Measurements from ENCODE around the gene STC2. TPM values are rescaled to one million over a fixed set of nuclear protein-coding genes. Genes with fewer than 3 reads are reported as not detected.

STC2 gene
- polyA plus RNA-seq, 1 donor (not counting 4 experiments of a cell fraction or from before 2014, with no cell fraction given), result 4.3 TPM

GRCh38 chr5:173271419-173271818 is 56.8 kb downstream of the STC2 start:
- Histone ChIP-seq H3K36me3 (ENCODE audit: control insufficient read depth in 2 of 2, extremely low read depth in 1 of 2, insufficient read depth in 2 of 2, low read length in 2 of 2) (no peaks in the 10 kb centered on the region), H3K9me1 (ENCODE audit: control insufficient read depth, extremely low read depth, insufficient read depth, low read length) (no peaks in the 10 kb centered on the region), H4K20me1 (ENCODE audit: control insufficient read depth, extremely low read depth, insufficient read depth, low read length) (no peaks in the 10 kb centered on the region), H3K27me3 (ENCODE audit: control insufficient read depth, extremely low read depth, insufficient read depth, low read length) (peaks cover 15% of the 10 kb centered on the region), H3K79me2 (ENCODE audit: control insufficient read depth, insufficient read depth, low read length) (no peaks in the 10 kb centered on the region), H3K9me3 (ENCODE audit: control insufficient read depth, low read depth, low read length) (no peaks in the 10 kb centered on the region), H3K4me1 (ENCODE audit: control insufficient read depth, extremely low read depth, insufficient read depth, low read length) (no peaks in the 10 kb centered on the region), H3K9ac (ENCODE audit: control insufficient read depth, extremely low read depth, insufficient read depth, low read length) (no peak overlapping the region), H2AFZ (ENCODE audit: control insufficient read depth, low read length) (no peak overlapping the region), H3K4me2 (ENCODE audit: control insufficient read depth, extremely low read depth, insufficient read depth, low read depth, low read length) (no peak overlapping the region), H3K27ac (ENCODE audit: control insufficient read depth, insufficient read depth, low read length) (no peak overlapping the region), H3K4me3 (ENCODE audit: control insufficient read depth in 2 of 3, extremely low read depth in 1 of 3, insufficient read depth in 2 of 3, low read depth in 1 of 3, low read length in 3 of 3) (no peak overlapping the region)
- dilution Hi-C loops (cut with MboI; ENCODE audit: extremely low pct_ligation_motif_present, low sequenced_read_pairs), result no loop called here
- FAIRE-seq (no peak), DNase-seq (ENCODE audit: low read depth, low spot score) (no peak)
- TF ChIP-seq, protein P1, sequence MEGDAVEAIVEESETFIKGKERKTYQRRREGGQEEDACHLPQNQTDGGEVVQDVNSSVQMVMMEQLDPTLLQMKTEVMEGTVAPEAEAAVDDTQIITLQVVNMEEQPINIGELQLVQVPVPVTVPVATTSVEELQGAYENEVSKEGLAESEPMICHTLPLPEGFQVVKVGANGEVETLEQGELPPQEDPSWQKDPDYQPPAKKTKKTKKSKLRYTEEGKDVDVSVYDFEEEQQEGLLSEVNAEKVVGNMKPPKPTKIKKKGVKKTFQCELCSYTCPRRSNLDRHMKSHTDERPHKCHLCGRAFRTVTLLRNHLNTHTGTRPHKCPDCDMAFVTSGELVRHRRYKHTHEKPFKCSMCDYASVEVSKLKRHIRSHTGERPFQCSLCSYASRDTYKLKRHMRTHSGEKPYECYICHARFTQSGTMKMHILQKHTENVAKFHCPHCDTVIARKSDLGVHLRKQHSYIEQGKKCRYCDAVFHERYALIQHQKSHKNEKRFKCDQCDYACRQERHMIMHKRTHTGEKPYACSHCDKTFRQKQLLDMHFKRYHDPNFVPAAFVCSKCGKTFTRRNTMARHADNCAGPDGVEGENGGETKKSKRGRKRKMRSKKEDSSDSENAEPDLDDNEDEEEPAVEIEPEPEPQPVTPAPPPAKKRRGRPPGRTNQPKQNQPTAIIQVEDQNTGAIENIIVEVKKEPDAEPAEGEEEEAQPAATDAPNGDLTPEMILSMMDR (optimal IDR thresholded peaks at IDR 0.05 in 1 of 3, IDR thresholded peaks at IDR 0.05 in 1 of 3, conservative IDR thresholded peaks at IDR 0.05 in 1 of 3; ENCODE audit: extremely low read depth in 1 of 3, insufficient read depth in 2 of 3, low read length in 3 of 3), result no peak

DNA sequence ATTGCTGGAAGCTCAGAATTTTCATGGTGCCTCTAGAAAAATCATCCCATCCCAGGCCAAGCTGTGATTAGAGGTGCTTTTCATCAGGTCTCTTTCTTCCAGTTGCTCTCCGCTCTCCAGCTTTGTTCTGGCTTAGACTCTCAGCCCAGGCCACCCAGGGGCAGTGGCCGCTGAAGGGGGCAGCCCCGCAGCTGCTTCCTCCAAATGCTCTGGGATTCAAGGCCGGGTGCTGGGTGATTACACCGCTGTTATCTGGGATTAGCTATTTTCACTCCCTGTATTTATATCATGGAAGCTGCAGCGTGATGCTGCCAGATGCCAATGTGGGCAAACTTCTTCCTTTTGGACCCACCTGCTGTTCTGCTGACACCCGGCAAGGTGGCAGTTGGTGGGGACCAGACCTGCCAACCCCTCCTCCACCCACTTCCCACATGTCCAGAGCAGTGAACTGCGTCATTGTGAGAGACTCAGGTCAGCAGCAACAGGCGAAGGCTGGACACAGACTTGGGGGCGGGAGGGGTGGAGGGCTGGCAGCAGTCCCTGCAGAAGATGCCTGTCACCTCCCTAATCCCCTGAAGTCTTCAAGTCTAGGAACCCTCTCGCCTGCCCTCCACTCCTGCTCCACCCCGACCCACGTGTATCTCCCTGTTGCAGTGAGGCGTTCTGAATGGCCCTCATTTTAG is 59.3 kb downstream of the STC2 start:
- Histone ChIP-seq H3K4me2 (ENCODE audit: control insufficient read depth, extremely low read depth, insufficient read depth, low read depth, low read length) (no peak overlapping the region), H3K36me3 (ENCODE audit: control insufficient read depth in 2 of 2, extremely low read depth in 1 of 2, insufficient read depth in 2 of 2, low read length in 2 of 2) (no peaks in the 10 kb centered on the region), H3K4me1 (ENCODE audit: control insufficient read depth, extremely low read depth, insufficient read depth, low read length) (no peaks in the 10 kb centered on the region), H3K9me3 (ENCODE audit: control insufficient read depth, low read depth, low read length) (no peaks in the 10 kb centered on the region), H2AFZ (ENCODE audit: control insufficient read depth, low read length) (no peak overlapping the region), H4K20me1 (ENCODE audit: control insufficient read depth, extremely low read depth, insufficient read depth, low read length) (no peaks in the 10 kb centered on the region), H3K27me3 (ENCODE audit: control insufficient read depth, extremely low read depth, insufficient read depth, low read length) (peaks cover 24% of the 10 kb centered on the region), H3K79me2 (ENCODE audit: control insufficient read depth, insufficient read depth, low read length) (no peaks in the 10 kb centered on the region), H3K27ac (ENCODE audit: control insufficient read depth, insufficient read depth, low read length) (no peak overlapping the region), H3K9ac (ENCODE audit: control insufficient read depth, extremely low read depth, insufficient read depth, low read length) (no peak overlapping the region), H3K4me3 (ENCODE audit: control insufficient read depth in 2 of 3, extremely low read depth in 1 of 3, insufficient read depth in 2 of 3, low read depth in 1 of 3, low read length in 3 of 3) (no peak overlapping the region), H3K9me1 (ENCODE audit: control insufficient read depth, extremely low read depth, insufficient read depth, low read length) (no peaks in the 10 kb centered on the region)
- DNase-seq (ENCODE audit: low read depth, low spot score), result no peak
- dilution Hi-C loops (cut with MboI; ENCODE audit: extremely low pct_ligation_motif_present, low sequenced_read_pairs), result no loop called here
- TF ChIP-seq EZH2 (IDR thresholded peaks at IDR 0.05; ENCODE audit: low read length), result no peak
- TF ChIP-seq, protein P1 (optimal IDR thresholded peaks at IDR 0.05 in 1 of 3, IDR thresholded peaks at IDR 0.05 in 1 of 3, conservative IDR thresholded peaks at IDR 0.05 in 1 of 3; ENCODE audit: extremely low read depth in 1 of 3, insufficient read depth in 2 of 3, low read length in 3 of 3), result no peak
- FAIRE-seq, result no peak

Measured in keratinocyte (primary cell).